HL-60/S4 (cell line): ENCODE data around the gene AIFM3.
"Not testable (repeated sequence)": the region's sequence is repeated elsewhere in the genome, so short reads cannot be mapped to it uniquely, and the experiment has no call there.

ENCODE experiments used
- in situ Hi-C: fragments of 300-500 bp; cut with MboI; formaldehyde crosslinking; loops from 2 replicates; pipeline ENCODE4 v1.14.3; 2022; ENCODE audit warnings: low sequenced_read_pairs

The AIFM3 gene

GRCh38 chr22:20966883-20967696 lies at the start of gene AIFM3:
AIFM3 (plus strand) TSS chr22:20967255; CDS start chr22:20967945, 690 bp downstream.
- in situ Hi-C loops, result no loop called here

- in situ Hi-C loops, result no loop called here
These were observed 48.3 kb upstream of the AIFM3 start for GRCh38 chr22:20918663-20919218.

GRCh38 chr22:20919718-20920117 lies 47.3 kb upstream of the AIFM3 start:
- in situ Hi-C loops, result no loop called here

- in situ Hi-C loops, result no loop called here
These were observed 46.2 kb upstream of the AIFM3 start for GRCh38 chr22:20920881-20921203.

- in situ Hi-C loops, result no loop called here
These were observed 44.8 kb upstream of the AIFM3 start for GRCh38 chr22:20922141-20922751.

GRCh38 chr22:20926243-20926642 lies 40.8 kb upstream of the AIFM3 start:
- in situ Hi-C loops, result no loop called here

- in situ Hi-C loops, result no loop called here
These were observed 39.0 kb upstream of the AIFM3 start for GRCh38 chr22:20927940-20928572.

- in situ Hi-C loops, result no loop called here
These were observed 38.5 kb upstream of the AIFM3 start for GRCh38 chr22:20928573-20928967.

GRCh38 chr22:20930004-20930403 lies 37.1 kb upstream of the AIFM3 start:
- in situ Hi-C loops, result no loop called here

- in situ Hi-C loops, result not testable (repeated sequence)
These were observed 36.6 kb upstream of the AIFM3 start for GRCh38 chr22:20930435-20930834.

GRCh38 chr22:20931126-20931654 lies 35.9 kb upstream of the AIFM3 start:
- in situ Hi-C loops, result no loop called here

- in situ Hi-C loops, result no loop called here
These were observed 33.1 kb upstream of the AIFM3 start for GRCh38 chr22:20933910-20934309.

- in situ Hi-C loops, result not testable (repeated sequence)
These were observed 32.0 kb upstream of the AIFM3 start for GRCh38 chr22:20935049-20935448.

GRCh38 chr22:20935780-20936539 lies 31.1 kb upstream of the AIFM3 start:
- in situ Hi-C loops, result not testable (repeated sequence)

- in situ Hi-C loops, result no loop called here
These were observed 29.8 kb upstream of the AIFM3 start for GRCh38 chr22:20937031-20937793.

- in situ Hi-C loops, result no loop called here
These were observed 29.0 kb upstream of the AIFM3 start for GRCh38 chr22:20937794-20938671.

GRCh38 chr22:20939457-20940185 lies 27.4 kb upstream of the AIFM3 start:
- in situ Hi-C loops, result not testable (repeated sequence)

- in situ Hi-C loops, result no loop called here
These were observed 26.8 kb upstream of the AIFM3 start for GRCh38 chr22:20940186-20940651.
